GM21723 (cell line): Measurements from ENCODE around the gene PAMR1.
"Not testable (repeated sequence)": the region's sequence is repeated elsewhere in the genome, so short reads cannot be mapped to it uniquely, and the experiment has no call there.

Source experiments
- ATAC-seq: cut with Tn5 transposase; IDR thresholded peaks from one replicate; pipeline ENCODE4 v1.9.1; 2021; ENCODE audit warnings: mild to moderate bottlenecking, moderate library complexity; ENCODE audit not compliant: unreplicated experiment

PAMR1 gene

DNA sequence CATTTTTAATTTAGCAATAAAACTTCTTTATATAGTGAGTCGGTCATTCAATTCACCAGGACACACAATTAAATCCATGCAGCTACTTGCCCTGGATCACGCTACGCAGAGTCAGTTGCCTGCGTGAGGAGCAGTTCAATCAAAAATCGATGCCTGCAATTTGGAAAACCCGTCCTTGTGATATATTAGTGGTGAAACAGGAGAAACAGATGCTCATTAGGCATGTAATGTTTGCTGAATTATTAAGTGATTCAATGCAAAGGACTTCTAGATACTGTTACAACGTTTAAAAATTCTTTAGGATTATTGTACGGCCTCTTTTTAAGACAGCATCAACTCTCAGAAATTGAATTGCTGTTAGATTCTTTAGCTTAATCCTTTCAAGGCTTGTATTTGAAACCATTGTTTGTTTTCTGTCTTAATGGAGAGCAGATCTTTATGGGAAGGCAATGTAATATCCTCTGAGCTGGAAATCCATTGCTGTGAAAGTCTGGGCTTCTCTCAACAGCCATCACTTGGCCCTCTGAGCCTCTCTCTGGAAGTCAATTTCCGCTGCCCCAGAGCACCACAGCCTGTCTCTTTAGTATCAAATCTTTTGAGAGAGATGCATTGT is 20.1 kb upstream of the PAMR1 start:
- ATAC-seq = no peak

- no peak for ATAC-seq
These were observed 18.1 kb upstream of the PAMR1 start for GRCh38 chr11:35543481-35543880.

DNA sequence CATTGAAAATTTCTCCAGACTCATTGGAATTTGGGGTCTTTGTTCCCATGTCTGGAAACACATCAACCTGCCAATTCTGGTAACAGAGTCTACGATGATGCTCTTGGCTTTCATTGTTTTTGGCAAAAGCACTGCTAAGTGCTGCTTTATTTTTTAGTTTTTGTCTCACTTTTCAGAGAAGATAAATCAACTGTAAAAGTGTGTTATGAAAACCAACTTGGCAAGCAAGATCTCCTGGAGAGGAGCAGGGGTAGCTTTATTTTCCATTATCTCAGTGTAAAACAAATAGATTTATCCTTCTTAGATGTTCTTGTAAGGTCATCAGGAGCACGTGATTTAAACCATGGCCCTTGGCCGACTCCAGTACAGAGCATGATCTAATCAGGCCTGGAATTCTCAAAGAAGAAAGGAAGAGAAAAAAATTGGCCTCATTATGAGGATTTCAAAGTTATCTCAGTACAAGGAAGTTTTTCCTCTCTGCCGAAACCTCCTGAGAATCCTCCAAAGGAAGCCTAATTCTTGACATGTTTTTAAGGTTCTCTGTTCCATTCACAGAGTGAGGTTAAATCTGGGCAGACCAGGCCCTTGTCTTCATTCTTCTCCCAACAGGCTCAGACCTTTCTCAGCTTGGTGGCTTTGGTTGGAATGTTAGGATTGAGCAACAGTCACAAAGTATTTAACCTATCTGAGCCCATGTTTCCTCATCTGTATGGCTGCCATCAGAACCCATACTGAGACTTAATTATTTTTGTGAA is 16.4 kb upstream of the PAMR1 start:
- no peak for ATAC-seq

DNA sequence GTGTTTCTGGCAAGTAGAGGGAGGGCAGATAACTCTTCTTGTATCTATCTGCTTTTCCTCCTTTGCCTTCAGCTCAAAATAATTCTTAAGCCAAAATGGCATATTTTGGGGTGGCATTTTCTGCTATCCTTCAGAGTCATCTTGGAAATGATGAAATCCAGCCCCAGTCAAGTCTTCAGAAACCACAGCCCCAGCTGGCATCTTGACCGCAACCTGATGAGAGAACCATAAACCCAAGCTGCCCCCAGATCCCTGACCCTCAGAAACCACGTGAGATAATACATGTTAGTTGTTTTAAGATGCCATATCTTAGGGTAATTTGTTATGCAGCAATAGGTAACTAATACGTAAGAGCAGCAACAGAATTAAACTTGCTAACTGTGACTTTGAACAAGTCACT is 15.1 kb upstream of the PAMR1 start:
- ATAC-seq = no peak

DNA sequence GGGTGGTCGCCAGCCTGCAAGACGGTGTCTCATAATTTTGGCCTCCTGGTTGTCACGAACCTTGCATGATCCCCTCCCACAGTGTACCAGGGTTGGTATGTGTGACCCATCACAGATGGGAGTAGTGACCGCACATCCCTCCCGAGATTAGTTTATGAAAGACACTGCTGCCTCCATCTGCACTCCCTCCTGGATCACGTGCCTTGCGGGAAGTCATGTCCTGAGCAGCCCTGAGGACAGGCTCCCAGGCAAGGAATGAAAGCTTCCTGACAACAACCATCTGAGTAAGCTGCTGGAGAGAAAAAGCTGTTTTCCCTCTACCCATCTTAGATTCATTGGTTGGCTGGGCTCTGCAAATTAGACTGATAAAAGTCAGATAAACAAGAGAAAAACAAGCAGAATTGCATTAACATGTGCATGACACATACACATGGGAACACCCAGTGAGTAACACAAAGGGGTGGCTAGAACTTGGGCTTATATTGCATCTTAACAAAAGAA is 14.4 kb upstream of the PAMR1 start:
- no peak for ATAC-seq

GRCh38 chr11:35539256-35539655 is 13.8 kb upstream of the PAMR1 start:
- no peak for ATAC-seq

DNA sequence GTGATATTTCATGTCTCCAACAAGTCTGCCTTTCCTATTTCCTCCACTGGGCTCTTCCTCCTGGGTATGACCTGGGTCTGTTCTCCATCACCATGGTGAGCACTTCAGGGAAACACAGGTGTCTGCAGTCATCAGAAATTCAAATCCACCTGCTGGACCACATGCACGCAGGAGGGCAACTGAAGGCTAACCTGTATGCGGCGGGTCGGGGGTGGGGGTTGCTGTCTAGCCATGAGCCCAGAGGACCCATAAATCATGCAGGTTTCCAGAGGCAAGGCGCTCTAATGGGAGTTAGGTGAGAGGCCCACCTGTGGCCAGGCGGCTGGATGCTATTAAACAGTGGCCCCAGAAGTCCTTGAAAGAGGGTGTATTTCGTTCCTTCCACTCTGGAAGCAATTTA is 11.1 kb upstream of the PAMR1 start:
- ATAC-seq = no peak

GRCh38 chr11:35531246-35531645 is 5.8 kb upstream of the PAMR1 start:
- ATAC-seq = no peak

DNA sequence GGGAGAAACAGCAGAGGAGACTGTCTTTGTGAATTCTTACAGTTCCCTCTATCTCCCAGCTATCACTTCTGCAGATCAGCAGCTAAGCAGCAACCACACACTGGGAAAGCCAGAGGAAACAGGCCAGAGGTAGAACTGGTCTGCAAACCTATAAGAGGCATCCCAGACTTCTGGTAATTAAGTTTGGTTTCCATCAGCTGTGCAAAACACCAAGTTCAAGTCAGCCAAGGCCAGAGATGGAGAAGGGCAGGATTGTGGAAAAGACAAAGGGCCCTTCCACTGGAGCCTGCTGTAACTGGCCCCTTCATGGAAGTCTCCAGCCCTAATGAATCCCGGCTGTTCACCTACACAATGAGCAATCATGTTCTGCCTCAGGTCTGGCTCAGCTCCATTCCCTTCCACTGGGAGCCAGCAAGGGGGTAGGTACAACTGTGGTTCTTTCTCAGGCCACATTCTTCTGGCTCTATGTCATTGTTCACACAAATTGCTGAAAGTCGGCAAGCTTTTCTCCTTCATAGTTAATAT is 4.6 kb upstream of the PAMR1 start:
- no peak for ATAC-seq

- ATAC-seq = no peak
These were observed 965 bp upstream of the PAMR1 start for GRCh38 chr11:35526370-35526792.

DNA sequence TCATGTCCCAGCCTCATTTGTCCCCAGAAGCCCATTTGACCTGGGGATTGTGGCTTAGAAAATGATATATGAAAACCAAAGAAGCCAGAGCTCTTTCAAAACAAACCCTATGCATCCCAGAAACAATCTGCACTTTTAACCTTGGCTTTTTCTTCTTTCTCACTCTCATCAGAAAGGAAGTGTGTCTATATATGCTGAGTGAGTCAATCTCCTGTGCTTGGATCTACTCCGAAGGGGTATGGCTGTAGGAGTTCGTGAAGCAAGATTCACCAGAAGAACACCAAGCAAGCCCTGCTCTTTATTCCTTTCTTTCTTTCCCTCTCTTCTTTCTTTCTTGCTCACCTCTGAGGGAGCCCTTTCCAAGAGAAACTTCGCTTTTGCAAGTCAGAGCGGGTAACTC is 636 bp downstream of the PAMR1 start:
- ATAC-seq = no peak

DNA sequence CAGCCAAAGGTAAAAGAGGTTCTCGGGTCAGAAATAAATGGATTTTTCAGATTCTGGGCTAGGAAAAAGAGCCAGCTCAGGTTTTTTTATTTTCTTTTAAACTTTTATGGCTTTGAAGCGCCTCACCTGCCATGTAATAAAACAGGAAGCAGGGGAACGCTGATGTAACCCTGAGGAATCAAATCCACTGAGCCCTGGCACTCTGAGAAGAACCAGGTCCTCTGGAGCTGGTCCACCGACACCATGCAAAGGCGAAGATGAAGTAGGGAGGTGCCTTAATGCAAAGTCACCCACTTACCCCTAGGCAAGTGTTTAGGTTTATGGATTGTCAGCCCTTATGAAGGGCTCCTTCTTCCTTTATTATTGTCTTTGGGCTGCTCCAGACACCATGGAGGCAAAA is 1.6 kb downstream of the PAMR1 start:
- no peak for ATAC-seq

- no peak for ATAC-seq
These were observed 2.1 kb downstream of the PAMR1 start for GRCh38 chr11:35523331-35523768.

DNA sequence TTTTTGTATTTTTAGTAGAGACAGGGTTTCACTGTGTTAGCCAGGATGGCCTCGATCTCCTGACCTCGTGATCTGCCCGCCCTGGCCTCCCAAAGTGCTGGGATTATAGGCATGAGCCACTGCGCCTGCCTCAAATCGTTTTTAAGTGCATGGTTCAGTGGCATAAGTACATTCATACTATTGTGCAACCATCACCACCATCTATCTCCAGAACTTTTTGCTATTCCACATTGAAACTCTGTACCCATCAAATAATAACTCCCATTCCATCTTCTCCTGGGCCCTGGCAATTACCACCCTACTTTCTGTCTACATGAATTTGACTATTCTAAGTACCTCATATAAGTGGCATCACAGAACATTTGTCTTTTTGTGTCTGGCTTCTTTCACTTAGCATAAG is 3.3 kb downstream of the PAMR1 start:
- ATAC-seq = not testable (repeated sequence)

- no peak for ATAC-seq
These were observed 5.0 kb downstream of the PAMR1 start for GRCh38 chr11:35520376-35520775.

DNA sequence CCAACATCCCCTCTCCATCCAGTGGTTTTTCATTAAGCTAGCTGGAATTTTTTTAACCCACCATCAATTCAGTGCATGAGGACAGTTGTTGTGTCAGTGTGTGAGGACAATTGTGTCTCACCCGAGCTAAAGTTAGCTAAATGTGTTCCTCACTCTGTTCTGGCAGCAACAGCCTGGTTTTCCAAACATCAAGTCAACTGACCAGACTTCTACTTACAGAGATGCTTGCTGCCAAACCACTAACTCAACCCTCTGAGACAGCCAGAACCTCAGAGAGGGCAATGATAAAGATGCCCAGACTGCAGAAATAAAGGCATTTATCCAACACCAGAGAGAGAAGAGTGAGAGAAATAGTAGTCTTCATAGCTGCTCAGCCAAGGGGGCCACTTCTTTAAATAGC is 6.7 kb downstream of the PAMR1 start:
- ATAC-seq = no peak

DNA sequence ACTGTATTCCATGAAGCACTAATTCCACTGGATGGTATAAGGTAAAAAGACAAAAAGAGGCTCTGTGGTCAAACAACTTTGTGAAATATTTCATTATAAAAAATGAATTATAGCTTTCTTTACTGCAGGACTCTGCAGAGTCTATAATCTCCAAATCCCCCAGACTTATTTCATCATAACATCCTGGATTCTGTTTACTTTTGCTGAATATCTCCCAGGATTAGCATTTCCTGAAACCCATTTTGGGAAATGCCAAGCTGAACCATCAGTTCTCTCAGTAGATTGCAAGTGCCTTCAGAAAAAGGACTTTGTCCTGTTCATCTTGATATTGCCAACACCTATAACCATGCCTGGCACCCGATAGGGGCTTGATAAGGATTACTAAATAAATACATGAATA is 7.9 kb downstream of the PAMR1 start:
- ATAC-seq = no peak

DNA sequence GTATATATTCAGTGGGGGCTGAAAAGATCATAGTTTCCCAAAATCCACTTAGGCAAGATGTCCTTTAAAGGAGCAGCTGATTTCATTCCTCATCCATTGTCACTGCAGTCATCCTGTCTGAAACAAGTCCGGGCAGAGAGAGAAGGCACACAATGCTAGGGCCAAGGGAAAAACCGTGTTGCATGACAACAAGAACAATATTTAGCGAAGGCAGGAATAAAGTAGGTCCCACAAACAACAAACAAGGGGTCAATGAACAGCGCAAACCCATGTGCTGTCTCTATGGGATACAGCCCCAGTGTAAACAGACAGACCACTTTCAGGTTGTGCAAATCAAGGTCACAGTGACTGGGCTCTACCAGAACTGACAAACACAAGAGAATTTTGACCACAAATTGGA is 9.0 kb downstream of the PAMR1 start:
- no peak for ATAC-seq

DNA sequence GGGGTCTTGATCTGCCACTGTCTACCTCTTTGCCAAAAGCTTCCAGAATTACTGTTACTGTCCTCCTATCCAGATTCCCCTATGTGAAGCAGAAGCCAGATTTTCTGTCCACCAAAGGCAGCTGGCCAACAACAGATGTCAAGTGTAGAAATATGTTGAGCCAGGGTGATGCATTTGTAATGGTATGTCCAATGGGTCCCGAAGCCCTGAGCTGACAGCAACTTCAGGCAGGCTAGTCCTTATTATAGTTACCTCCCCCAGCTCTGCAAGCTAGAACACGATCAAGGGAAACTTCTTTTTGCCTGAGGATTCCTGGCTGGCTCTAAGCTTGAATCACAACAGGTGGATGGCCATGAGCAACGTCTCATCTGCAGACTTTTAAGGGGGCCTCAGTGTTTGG is 10.2 kb downstream of the PAMR1 start:
- ATAC-seq = no peak

- ATAC-seq = no peak
These were observed 10.9 kb downstream of the PAMR1 start for GRCh38 chr11:35514481-35514880.

GRCh38 chr11:35511666-35512065 is 13.8 kb downstream of the PAMR1 start:
- no peak for ATAC-seq

- ATAC-seq = no peak
These were observed 17.7 kb downstream of the PAMR1 start for GRCh38 chr11:35507688-35508087.
